Effector memory CD4-positive, alpha-beta T cell (primary cell): ENCODE results near the gene GJC3.

Source experiments
- DNase-seq, 3 donors: peaks; one replicate each; pipeline ENCODE4 v3.0.0-alpha.2; 2020
- H3K27ac ChIP-seq: 2 replicates; pipeline ENCODE4 v1.7.0; 2013; ENCODE audit warnings: mild to moderate bottlenecking, low read length, moderate library complexity; ENCODE audit not compliant: insufficient read depth, poor library complexity, severe bottlenecking
- H3K27me3 ChIP-seq: replicated peaks from 2 replicates; pipeline ENCODE4 v1.7.0; 2013; ENCODE audit warnings: mild to moderate bottlenecking, low read length; ENCODE audit not compliant: insufficient read depth, control insufficient read depth, poor library complexity, severe bottlenecking
- H3K36me3 ChIP-seq: 2 replicates; pipeline ENCODE4 v1.7.0; 2013; ENCODE audit warnings: mild to moderate bottlenecking, low read length, moderate library complexity; ENCODE audit not compliant: control insufficient read depth, insufficient read depth
- H3K4me1 ChIP-seq: 2 replicates; pipeline ENCODE4 v1.7.0; 2013; ENCODE audit warnings: low read length, mild to moderate bottlenecking; ENCODE audit not compliant: control insufficient read depth, insufficient read depth, poor library complexity, severe bottlenecking
- H3K4me3 ChIP-seq: 2 replicates; pipeline ENCODE4 v1.7.0; 2013; ENCODE audit warnings: low read length, low read depth, mild to moderate bottlenecking; ENCODE audit not compliant: insufficient read depth, poor library complexity, severe bottlenecking
- H3K9me3 ChIP-seq: 2 replicates; pipeline ENCODE4 v1.7.0; 2013; ENCODE audit warnings: mild to moderate bottlenecking, low read length, moderate library complexity; ENCODE audit not compliant: control insufficient read depth

Gene GJC3

GRCh38 chr7:99930376-99930775 is 956 bp upstream of the GJC3 start:
- Histone ChIP-seq H3K36me3 (no peaks in the 10 kb centered on the region), H3K4me1 (peaks cover 14% of the 10 kb centered on the region), H3K4me3 (no peak overlapping the region), H3K27me3 (peaks cover 4% of the 10 kb centered on the region), H3K9me3 (no peaks in the 10 kb centered on the region), H3K27ac (no peak overlapping the region)
- no peak for DNase-seq

GRCh38 chr7:99929730-99930053 is 272 bp upstream of the GJC3 start:
- H3K9me3 ChIP-seq, result no peaks in the 10 kb centered on the region
- H3K4me3 ChIP-seq, result no peak overlapping the region
- H3K27me3 ChIP-seq, result peaks cover 4% of the 10 kb centered on the region
- no peak for DNase-seq
- H3K36me3 ChIP-seq, result no peaks in the 10 kb centered on the region
- no peak overlapping the region for H3K27ac ChIP-seq
- peaks cover 14% of the 10 kb centered on the region for H3K4me1 ChIP-seq

GRCh38 chr7:99928188-99928587 is 1.2 kb downstream of the GJC3 start:
- Histone ChIP-seq H3K4me3 (no peak overlapping the region), H3K36me3 (no peaks in the 10 kb centered on the region), H3K27me3 (no peaks in the 10 kb centered on the region), H3K4me1 (peaks cover 14% of the 10 kb centered on the region), H3K9me3 (no peaks in the 10 kb centered on the region), H3K27ac (no peak overlapping the region)
- DNase-seq, result no peak

- H3K9me3 ChIP-seq, result no peaks in the 10 kb centered on the region
- no peak overlapping the region for H3K4me3 ChIP-seq
- H3K4me1 ChIP-seq, result peaks cover 14% of the 10 kb centered on the region
- no peaks in the 10 kb centered on the region for H3K36me3 ChIP-seq
- no peaks in the 10 kb centered on the region for H3K27me3 ChIP-seq
- DNase-seq, result no peak
- no peak overlapping the region for H3K27ac ChIP-seq
Measured at GRCh38 chr7:99927536-99927935, 1.9 kb downstream of the GJC3 start.

GRCh38 chr7:99926321-99926720 is 3.1 kb downstream of the GJC3 start:
- Histone ChIP-seq H3K9me3 (no peaks in the 10 kb centered on the region), H3K27ac (no peak overlapping the region), H3K36me3 (no peaks in the 10 kb centered on the region), H3K4me3 (no peak overlapping the region), H3K4me1 (peaks cover 14% of the 10 kb centered on the region), H3K27me3 (no peaks in the 10 kb centered on the region)
- DNase-seq, result no peak

- Histone ChIP-seq H3K27ac (no peak overlapping the region), H3K4me1 (peaks cover 3% of the 10 kb centered on the region), H3K9me3 (no peaks in the 10 kb centered on the region), H3K27me3 (no peaks in the 10 kb centered on the region), H3K36me3 (no peaks in the 10 kb centered on the region), H3K4me3 (no peak overlapping the region)
- no peak for DNase-seq
Measured at GRCh38 chr7:99923200-99923599, 6.2 kb downstream of the GJC3 start.

- peak overlapping the region; percentile 82 for H3K4me3 ChIP-seq
- H3K27ac ChIP-seq, result peak overlapping the region; percentile 91
- H3K9me3 ChIP-seq, result no peaks in the 10 kb centered on the region
- no peaks in the 10 kb centered on the region for H3K27me3 ChIP-seq
- peaks cover 9% of the 10 kb centered on the region for H3K36me3 ChIP-seq
- DNase-seq, result no peak
- peaks cover 18% of the 10 kb centered on the region for H3K4me1 ChIP-seq
Measured at GRCh38 chr7:99920149-99920548, 9.3 kb downstream of the GJC3 start.

- Histone ChIP-seq H3K9me3 (no peaks in the 10 kb centered on the region), H3K27me3 (no peaks in the 10 kb centered on the region), H3K36me3 (peaks cover 10% of the 10 kb centered on the region), H3K4me1 (peaks cover 18% of the 10 kb centered on the region), H3K27ac (peak overlapping the region; percentile 91), H3K4me3 (peak overlapping the region; percentile 82)
- DNase-seq, result no peak
Measured at GRCh38 chr7:99919814-99920112, 9.7 kb downstream of the GJC3 start.

- peak within 1 kb of the TSS; percentile 91 for H3K27ac ChIP-seq
- H3K9me3 ChIP-seq, result no peaks in the 10 kb centered on the region
- no peaks in the 10 kb centered on the region for H3K27me3 ChIP-seq
- H3K4me3 ChIP-seq, result peak within 1 kb of the TSS; percentile 82
- peaks cover 10% of the 10 kb centered on the region for H3K36me3 ChIP-seq
- peaks cover 18% of the 10 kb centered on the region for H3K4me1 ChIP-seq
- DNase-seq, result peak; percentile 80 to 82 (median 81)
Measured at GRCh38 chr7:99918959-99919813, 10.2 kb downstream of the GJC3 start, which contains the start of gene TRIM4. TRIM4 (minus strand) TSS chr7:99919530; CDS start chr7:99919401, 129 bp downstream.

GRCh38 chr7:99910976-99911375 is 18.4 kb downstream of the GJC3 start:
- no peak for DNase-seq
- Histone ChIP-seq H3K4me3 (no peak overlapping the region), H3K9me3 (no peaks in the 10 kb centered on the region), H3K27me3 (no peaks in the 10 kb centered on the region), H3K4me1 (no peaks in the 10 kb centered on the region), H3K36me3 (peaks cover 55% of the 10 kb centered on the region), H3K27ac (no peak overlapping the region)
